Jurkat, Clone E6-1 (cell line): ENCODE measurements around the gene BTBD9.

Experiments used
- DNase-seq: peaks from one replicate; pipeline ENCODE4 v3.0.0-alpha.2; 2011; ENCODE audit warnings: low read depth, low spot score
- H3K4me3 ChIP-seq: 2 replicates; pipeline ENCODE4 v1.5.1; 2011; ENCODE audit warnings: mild to moderate bottlenecking, low read length, control low read depth, moderate library complexity

Gene BTBD9

DNA sequence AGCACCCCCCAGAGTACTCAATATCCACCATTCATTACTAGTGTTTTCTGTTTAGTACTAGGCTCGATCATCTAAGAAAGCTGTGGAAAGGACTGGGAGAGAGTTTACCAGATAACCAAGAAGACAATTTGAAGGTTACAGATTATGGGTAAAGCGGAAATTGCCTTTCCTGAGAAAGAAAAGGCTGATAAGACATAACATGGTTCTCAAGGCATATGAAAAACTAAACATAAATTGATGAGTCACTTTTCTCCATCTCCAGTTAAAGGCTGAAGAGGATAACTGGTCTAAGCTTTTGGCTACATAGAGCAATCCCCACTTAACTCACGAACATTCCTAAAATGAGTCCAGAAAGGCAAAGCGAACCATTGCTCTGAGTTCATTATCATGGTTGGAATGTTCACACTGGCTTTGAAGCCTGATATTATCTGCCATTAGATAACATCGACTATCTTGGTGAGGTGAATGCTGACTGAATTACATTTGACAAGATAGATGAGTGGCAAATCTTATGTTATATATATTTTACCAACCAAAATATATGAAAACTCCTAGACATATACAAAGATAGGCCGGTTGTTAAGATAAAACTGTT, 65.8 kb downstream of the BTBD9 start:
- no peak for DNase-seq
- no peak overlapping the region for H3K4me3 ChIP-seq

DNA sequence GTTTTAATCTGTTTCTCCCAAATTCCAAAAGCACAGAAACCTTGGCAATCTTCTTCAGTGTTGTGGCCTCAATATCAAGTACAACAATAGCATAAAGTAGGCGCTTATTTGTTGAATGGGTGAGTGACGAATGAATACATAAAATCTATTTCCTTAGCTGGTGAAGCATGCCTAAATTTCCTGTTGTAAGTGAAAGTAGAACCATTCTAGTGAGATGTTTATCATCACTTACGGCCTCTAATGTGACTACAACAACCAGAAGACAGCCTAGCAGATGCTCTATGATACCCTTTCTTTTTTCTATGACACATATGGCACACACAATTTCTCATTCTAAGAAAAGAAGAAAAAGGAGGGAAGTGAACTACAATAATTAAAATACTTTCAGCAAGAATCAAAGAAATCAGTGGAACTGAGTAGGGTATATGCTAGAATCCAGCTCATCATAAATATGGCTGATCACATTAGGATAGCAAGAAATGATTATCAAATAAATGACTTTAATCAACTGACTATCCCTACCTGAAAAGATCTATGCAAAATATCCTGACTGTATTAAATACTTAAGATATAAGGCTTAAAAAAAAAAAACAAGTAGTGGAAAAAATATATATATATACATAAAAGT, 67.4 kb downstream of the BTBD9 start:
- no peak overlapping the region for H3K4me3 ChIP-seq
- DNase-seq, result peak; percentile 37

DNA sequence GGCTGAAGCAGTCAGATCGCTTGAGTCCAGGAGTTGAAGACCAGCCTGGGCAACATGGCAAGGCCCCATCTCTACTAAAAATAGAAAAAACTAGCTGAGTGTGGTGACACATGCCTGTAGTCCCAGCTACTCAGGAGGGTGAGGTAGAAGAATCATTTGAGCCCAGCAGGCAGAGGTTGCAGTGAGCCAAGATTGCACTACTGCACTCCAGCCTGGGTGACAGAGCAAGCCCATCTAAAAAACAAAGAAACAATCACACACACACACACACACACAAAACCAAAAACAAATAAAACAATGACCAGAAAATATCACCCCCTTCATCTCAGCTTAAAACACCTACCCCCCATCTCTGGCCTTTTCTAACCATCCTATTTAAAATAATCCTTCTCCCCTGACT, 68.0 kb downstream of the BTBD9 start:
- no peak overlapping the region for H3K4me3 ChIP-seq
- no peak for DNase-seq

DNA sequence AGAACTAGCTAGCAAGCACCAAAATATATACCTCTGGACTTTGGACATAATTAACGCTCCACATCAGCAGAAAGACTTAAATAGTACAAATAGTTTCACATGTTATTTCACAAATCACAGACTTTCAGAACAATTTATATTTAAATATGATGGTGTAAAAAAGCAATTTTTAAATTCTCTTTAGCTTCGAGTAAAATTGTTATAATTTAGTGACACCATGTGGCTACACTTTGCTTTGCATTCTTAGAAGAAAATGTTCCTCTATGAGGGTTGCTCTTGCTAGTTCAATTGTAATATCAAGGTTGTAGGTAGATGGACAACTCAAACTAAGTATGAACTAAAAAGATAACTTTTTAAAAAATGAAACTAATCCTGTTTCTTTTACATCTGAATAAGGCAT, 69.0 kb downstream of the BTBD9 start:
- H3K4me3 ChIP-seq, result no peak overlapping the region
- DNase-seq, result peak; percentile 5

DNA sequence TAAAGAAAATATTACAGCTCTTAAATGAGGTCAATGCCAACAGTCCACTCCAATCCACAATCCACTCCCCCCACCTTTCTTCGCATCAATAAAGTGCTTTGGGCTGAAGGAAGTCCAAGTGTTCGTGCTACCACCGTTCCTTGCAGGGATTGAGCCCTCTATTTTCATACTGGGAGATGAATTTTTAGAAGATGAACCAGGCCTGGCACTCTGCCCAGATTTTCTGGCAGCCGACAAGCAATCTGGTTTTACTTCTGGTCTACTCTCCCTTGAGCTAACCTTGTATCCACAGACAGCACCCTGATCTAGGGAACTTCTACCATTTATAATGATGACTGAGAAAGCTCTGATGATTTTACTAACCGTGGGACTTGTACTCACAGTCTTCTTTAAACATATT, 72.3 kb downstream of the BTBD9 start:
- no peak overlapping the region for H3K4me3 ChIP-seq
- DNase-seq, result peak; percentile 16

DNA sequence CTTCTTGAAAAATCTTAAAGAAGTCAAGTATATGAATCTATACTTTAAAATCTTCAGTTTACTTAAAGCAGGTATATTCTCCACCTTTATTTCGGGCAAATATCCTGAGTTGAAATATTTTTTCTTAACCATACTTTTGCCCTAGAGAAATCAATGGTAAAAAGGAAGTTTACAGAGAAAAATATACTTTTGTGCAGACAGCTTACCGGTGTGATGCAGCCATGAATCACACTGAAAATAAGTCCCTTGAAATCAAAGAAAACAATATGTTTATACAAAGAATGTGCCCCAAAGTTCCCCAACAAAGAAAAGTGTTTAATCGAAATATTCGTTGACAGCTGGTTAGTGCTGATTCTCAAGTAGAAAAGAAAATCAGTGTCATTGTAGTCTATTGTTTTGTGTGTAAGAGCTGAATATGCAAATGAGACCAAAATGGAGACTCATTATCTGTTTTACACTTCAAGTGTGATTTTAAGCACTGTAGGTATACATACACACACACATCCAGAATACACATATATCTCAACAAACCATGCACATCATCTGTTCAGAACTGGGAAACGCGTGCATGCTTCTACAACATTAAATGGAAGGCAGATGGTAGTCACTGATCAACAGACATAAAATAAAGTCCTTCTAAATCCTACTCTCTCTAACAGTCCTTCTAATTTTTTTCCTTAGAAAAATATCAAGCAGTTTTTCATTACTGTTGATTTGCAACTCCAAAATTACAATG, 73.3 kb downstream of the BTBD9 start:
- no peak overlapping the region for H3K4me3 ChIP-seq
- no peak for DNase-seq

DNA sequence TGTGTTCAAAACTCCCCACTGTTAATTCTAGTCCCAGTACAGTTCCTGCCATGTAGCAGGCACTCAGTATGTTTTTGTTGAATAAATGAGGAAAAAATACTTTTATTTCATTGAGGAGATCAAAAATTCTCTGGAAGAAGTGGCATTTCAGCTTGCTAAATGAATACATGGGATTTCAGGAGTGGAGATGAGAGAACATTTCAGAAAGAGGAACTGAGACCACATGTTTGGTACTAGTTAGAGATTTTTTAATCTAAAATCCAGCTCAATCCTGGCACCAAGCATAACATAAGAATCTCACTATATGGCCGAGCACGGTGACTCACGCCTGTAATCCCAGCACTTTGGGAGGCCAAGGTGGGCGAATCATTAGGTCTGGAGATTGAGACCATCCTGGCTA, 75.4 kb downstream of the BTBD9 start:
- H3K4me3 ChIP-seq, result no peak overlapping the region
- DNase-seq, result no peak

DNA sequence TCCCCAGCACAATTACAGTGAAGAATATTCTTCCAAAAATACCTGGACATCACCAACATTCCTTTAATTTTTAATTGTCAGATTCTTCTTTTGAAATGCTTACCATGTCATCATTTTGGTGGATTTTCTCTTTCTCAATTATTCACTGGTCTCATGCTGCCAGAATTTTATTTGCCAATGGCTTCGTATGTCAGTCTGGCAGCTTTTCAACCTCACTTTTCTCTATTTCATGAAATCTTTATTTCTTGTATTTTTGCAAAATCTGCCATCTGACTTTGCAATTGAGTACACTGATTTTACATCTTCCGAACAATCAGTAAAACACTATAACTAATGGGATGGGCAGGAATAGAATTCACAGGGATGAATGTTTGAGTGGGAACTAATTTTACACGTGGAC, 84.1 kb downstream of the BTBD9 start:
- DNase-seq, result no peak
- no peak overlapping the region for H3K4me3 ChIP-seq

DNA sequence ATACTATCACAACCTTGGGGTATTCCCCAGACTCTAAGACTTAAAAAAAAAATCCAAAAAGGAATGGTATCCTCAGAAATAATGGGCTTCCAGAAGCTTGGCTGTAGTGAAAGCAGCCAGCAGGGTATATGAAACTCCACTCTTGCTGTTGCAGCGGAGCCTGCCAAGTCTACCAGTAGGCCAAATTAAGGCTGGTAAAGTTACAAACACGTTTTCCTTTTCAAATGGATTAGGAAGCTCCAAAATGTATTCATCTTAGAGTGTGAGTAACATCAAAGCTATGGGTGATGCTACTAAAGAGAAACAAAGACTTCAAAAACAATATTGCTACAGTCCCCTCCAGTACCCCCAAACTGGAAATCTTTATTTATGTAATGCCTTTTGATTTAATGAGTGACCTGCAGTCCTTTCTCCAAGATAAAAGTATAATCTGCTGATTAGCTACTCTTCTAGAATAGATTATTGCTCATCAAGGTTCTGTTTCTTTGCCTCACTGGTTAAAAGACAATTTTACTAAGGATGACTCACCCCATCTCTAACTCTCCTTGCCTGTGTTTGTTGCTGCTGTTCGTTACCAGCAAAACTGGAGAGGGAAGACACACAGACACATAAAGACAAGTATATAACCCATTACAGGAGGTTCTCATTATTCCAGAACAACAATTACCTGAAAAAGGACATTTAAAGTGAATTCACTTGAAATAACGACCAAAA, 84.9 kb downstream of the BTBD9 start:
- H3K4me3 ChIP-seq, result no peak overlapping the region
- no peak for DNase-seq

DNA sequence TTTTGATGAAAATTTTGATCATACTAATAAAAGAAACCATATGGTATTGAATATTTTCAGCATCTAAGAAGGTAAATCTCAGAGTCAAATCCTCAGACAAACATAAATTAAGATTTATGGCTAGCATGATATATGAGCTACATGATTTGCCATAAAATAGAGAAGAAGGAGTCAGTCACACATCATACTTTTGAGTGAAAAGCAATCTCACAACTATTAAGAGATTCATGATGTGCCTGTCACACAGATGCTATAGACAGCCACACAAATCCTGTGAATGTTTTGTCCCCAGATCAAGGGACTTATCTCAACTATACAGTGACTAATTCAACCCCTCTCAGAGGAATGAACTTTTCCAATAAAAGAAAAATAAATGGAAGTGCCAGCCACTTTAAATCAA, 85.7 kb downstream of the BTBD9 start:
- no peak for DNase-seq
- no peak overlapping the region for H3K4me3 ChIP-seq

DNA sequence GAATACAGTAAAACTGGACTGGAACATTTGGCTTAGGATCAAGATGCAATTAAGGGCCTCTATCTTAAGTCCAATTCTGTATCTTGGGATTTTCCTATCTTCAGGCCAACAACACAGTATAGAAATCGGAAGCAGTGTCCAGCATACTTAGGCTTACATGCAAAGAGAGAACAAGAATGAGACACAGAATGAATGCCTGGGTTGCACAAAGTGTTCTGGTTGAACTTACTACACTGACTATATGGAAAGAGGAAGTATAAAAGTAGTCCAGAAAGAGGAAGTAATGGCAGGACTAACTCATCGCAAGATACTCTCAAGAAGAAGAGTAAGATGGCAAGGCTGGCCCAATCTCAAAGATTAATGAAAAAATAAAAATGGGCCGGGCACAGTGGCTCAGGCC, 87.6 kb downstream of the BTBD9 start:
- H3K4me3 ChIP-seq, result no peak overlapping the region
- DNase-seq, result no peak

DNA sequence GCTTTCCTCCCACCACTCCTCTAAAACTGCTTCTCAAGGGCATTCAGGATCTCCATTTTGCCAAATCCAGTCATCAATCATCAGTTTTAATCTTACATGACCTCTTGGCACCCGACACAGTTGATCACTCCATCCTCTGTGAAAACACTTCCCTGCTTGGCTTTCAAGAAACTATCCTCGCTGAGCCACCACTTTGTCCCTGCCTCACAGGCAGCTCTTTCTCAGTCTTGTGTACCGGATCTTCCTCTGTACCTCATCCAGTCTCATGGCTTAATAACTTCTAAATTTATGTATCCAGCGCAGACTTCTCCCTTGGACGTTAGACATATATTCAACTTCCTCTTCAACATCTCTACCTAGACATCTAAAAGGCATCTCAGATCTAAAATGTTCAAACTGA, 89.9 kb downstream of the BTBD9 start:
- no peak overlapping the region for H3K4me3 ChIP-seq
- no peak for DNase-seq

DNA sequence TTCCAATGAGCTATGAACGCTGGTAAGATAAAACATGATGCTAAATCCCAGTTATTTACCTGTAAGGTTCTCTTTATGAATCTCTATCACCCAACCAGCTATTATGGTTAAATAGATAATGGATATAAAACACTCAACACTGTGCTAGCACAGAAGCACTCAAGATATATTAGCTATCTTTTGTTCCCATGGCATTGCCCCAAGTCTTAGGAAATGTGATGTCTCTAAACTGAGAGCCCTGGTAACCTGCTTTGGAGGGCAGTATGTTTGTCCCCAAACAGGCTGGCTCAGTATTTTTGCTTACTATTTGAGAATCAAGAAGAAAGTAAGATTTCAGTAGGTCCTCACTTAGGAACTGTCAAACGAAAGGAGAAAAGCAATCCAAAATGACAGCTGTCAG, 90.5 kb downstream of the BTBD9 start:
- DNase-seq, result no peak

DNA sequence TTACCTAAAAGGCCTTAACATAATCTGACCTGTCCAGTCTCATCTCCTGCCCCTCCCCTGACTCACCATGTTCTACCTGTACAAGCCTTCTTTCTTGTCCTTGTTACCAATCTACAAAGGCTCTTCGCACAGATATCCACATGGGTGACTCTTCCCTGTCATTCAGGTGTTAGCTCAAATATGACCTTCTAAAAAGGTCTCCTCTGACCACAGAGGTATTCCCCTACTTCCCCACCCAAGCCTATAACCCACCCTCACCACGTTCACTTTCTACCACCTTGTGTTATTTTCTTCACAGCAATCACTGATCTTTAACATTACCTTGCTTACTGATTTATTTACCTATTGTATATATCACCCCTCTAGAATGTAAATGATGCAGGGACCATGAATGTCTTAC, 96.7 kb downstream of the BTBD9 start:
- no peak for DNase-seq
- H3K4me3 ChIP-seq, result no peak overlapping the region

More for the DNA sequence above, 90.5 kb downstream of the BTBD9 start:
- no peak overlapping the region for H3K4me3 ChIP-seq

DNA sequence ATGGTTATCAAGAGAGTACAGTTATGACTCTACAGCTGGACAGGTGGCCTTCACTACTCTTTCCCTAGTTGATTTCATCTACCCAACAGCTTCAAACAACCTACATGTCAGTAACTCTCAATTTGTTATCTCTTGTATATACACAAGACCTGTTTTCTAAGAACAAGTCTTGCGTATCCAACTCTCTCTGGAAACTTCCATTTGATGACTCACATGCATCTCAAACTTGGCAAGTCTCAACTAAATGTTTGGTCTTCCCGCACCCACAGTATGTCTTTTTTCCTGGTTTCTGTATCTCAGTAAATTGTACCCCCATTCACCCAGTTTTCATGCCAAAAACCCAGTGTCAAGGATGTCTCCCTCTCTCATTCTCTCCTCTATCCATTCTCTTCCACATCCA, 97.7 kb downstream of the BTBD9 start:
- H3K4me3 ChIP-seq, result no peak overlapping the region
- DNase-seq, result no peak

DNA sequence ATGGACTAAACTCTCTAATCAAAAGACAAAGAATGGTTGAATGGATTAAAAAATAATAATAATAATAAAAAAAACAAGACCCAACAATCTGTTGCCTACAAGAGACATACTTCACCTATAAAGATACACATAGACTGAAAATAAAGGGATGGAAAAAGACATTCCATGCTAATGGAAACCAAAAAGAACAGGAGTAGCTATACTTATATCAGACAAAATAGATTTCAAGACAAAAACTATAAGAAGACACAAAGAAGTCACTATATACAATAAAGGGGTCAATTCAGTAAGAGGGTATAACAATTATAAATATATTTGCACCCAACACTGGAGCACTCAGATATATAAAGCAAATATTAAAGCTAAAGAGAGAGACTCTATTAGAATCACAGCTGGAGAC, 106.7 kb downstream of the BTBD9 start:
- H3K4me3 ChIP-seq, result no peak overlapping the region
- DNase-seq, result no peak

DNA sequence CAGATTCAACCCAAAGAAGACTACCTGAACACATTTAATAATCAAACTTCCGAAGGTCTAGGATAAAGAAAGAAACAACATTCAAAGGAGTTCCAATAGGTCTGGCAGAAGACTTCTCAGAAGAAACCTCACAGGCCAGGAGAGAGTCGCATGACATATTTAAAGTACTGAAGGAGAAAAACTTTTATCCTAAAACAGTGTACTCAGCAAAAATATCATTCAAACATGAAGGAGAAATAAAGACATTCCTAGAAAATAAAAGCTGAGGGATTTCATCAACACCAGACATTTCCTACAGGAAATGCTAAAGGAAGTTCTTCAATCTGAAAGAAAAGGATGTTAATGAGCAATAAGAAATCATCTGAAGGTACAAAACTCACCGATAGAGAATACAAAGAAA, 108.6 kb downstream of the BTBD9 start:
- DNase-seq, result no peak
- H3K4me3 ChIP-seq, result no peak overlapping the region

DNA sequence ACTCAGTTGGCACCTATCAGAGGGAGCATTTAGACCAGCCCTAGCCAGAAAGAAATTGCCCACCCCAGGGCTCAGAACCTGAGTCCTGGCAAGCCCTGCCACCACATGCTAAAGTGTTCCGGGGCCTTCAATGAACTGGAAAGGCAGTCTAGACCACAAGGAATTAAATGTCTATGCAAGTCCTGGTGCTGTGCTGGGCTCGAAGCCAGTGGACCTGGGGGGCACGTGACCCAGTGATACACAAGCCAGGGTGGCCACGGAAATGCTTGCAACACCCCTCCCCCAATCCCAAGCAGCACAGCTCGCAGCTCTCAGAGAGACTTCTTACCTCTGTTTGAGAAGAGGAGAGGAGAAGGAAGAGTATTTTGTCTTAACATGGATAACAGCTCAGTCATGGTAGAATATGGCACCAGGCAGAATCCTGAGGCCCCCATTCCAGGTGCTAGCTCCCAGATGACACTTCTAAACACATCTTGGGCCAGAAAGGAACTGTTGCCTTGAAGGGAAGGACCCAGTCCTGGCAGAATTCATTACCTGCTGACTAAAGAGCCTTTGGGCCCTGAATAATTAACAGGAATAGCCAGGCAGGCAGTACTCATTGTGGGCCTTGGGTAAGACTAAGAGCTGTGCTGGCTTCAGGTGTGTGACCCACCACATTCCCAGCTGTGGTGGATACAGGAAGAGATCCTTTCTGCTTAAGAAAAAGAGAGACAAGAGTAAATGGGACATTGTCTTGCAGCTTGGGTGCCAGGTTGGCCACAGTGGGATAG, 111.3 kb downstream of the BTBD9 start:
- no peak for DNase-seq
- H3K4me3 ChIP-seq, result no peak overlapping the region

DNA sequence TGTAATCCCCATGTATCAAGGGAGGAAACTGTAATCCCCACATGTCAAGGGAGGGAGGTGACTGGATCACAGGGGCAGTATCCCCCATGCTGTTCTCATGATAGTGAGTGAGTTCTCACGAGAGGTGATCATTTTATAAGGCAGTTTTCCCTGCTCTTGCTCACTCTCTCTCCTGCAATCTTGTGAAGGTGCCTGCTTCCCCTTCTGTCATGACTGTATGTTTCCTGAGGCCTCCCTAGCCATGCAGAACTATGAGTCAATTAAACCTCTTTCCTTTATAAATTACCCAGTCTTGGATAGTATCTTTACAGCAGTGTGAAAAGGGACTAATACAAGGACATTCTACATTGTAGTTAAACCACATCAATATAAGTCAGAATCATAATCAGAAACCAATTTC, 112.4 kb downstream of the BTBD9 start:
- DNase-seq, result no peak
- H3K4me3 ChIP-seq, result no peak overlapping the region
